ENCODE measurements around the gene USP49. TPM values are rescaled to one million over a fixed set of nuclear protein-coding genes. Genes with fewer than 3 reads are reported as not detected.

The USP49 gene
- total and polyA plus RNA-seq, 2 of the 13 experiments (the other 11 are each of a cell fraction or from before 2014, with no cell fraction given) = 2.9 to 4.3 TPM

GRCh38 chr6:41846666-41847237 lies 48.4 kb downstream of the USP49 start (continued):
- TF ChIP-seq ZBTB40 (IDR thresholded peaks at IDR 0.05) = no peak
- no peak for TF ChIP-seq ZBTB40 (CRISPR knock-in tag; IDR thresholded peaks at IDR 0.05)
- TF ChIP-seq ARID4A (CRISPR knock-in tag; IDR thresholded peaks at IDR 0.05; ENCODE audit: borderline replicate concordance) = no peak; the same call in 1 of the 2 replicates
- no peak for TF ChIP-seq CENPT (CRISPR knock-in tag; IDR thresholded peaks at IDR 0.05; ENCODE audit: low read depth)
- TF ChIP-seq CREB3 (CRISPR knock-in tag; IDR thresholded peaks at IDR 0.05) = no peak
- TF ChIP-seq NRL (CRISPR knock-in tag; IDR thresholded peaks at IDR 0.05; ENCODE audit: borderline replicate concordance) = no peak
- no peak for TF ChIP-seq NR2F1 (CRISPR knock-in tag; IDR thresholded peaks at IDR 0.05)
- no peak for TF ChIP-seq TSC22D2 (CRISPR knock-in tag; IDR thresholded peaks at IDR 0.05; ENCODE audit: borderline replicate concordance)
- TF ChIP-seq ELF1 (CRISPR knock-in tag; IDR thresholded peaks at IDR 0.05) = peak; percentile 20; the same call in 1 of the 2 replicates
- no peak for TF ChIP-seq ZNF839 (CRISPR knock-in tag; IDR thresholded peaks at IDR 0.05; ENCODE audit: borderline replicate concordance)
- peak; percentile 93 for TF ChIP-seq CTCF (CRISPR knock-in tag; IDR thresholded peaks at IDR 0.05)
- no peak for TF ChIP-seq ZNF225 (CRISPR knock-in tag; IDR thresholded peaks at IDR 0.05)
